PC-9 (cell line): ENCODE data around the gene ZNF197. TPM values are rescaled to one million over a fixed set of nuclear protein-coding genes. Genes with fewer than 3 reads are reported as not detected.

Experiments
- BruUV-seq: library from RNA; stranded (reverse); fragments of 400-500 nt; replicated peaks from 2 replicates; lab custom pipeline; 2021; lab: Mats Ljungman, UMichigan
- CTCF ChIA-PET: fragments of 300-600 bp; sonication (Branson Sonifier 250); formaldehyde crosslinking; loops from one replicate; lab custom pipeline; 2022; ENCODE audit warnings: antibody characterized with exemption; lab: Charles Lee
- POLR2A ChIA-PET: fragments of 300-600 bp; sonication (Branson Sonifier 250); formaldehyde crosslinking; loops from one replicate; lab custom pipeline; 2022; ENCODE audit warnings: antibody characterized with exemption; ENCODE audit not compliant: unreplicated experiment; lab: Charles Lee
- DNase-seq, 2 experiments: peaks; one replicate each; pipeline versions ENCODE4 v3.0.0 to v3.0.0-alpha.2; 2015 to 2022; ENCODE audit warnings: mixed read lengths in 1 of 2
- H2AFZ ChIP-seq: fragments of 200-600 bp; sonication (generic); 2 replicates; pipeline ENCODE4 v1.8.1; 2017; ENCODE audit warnings: antibody characterized with exemption
- H3F3A ChIP-seq: fragments of 200-600 bp; sonication (generic); 2 replicates; pipeline ENCODE4 v1.8.1; 2017; ENCODE audit warnings: antibody characterized with exemption, mild to moderate bottlenecking, low read depth; ENCODE audit not compliant: insufficient read depth
- H3K27ac ChIP-seq: fragments of 200-600 bp; sonication (generic); 2 replicates; pipeline ENCODE4 v1.6.1; 2016; ENCODE audit warnings: mixed run types
- H3K27me3 ChIP-seq: fragments of 200-600 bp; sonication (generic); 2 replicates; pipeline ENCODE4 v1.6.1; 2016; ENCODE audit warnings: low read depth, mixed run types; ENCODE audit not compliant: insufficient read depth
- H3K36me3 ChIP-seq: fragments of 200-600 bp; sonication (generic); 2 replicates; pipeline ENCODE4 v1.6.1; 2016; ENCODE audit warnings: low read depth, mixed run types
- H3K4me1 ChIP-seq: fragments of 200-600 bp; sonication (generic); replicated peaks from 2 replicates; pipeline ENCODE4 v1.6.1; 2016; ENCODE audit warnings: mixed run types; ENCODE audit not compliant: insufficient read depth
- H3K4me2 ChIP-seq: fragments of 200-600 bp; sonication (generic); 2 replicates; pipeline ENCODE4 v1.6.1; 2017; ENCODE audit warnings: mixed run types
- H3K4me3 ChIP-seq: fragments of 200-600 bp; sonication (generic); 2 replicates; pipeline ENCODE4 v1.6.1; 2016; ENCODE audit warnings: mixed run types
- H3K79me2 ChIP-seq: fragments of 200-600 bp; sonication (generic); 2 replicates; pipeline ENCODE4 v1.6.1; 2017; ENCODE audit warnings: low read depth, mixed run types
- H3K9me2 ChIP-seq: fragments of 200-600 bp; sonication (generic); 2 replicates; pipeline ENCODE4 v1.8.1; 2017; ENCODE audit warnings: mild to moderate bottlenecking; ENCODE audit not compliant: insufficient read depth
- H3K9me3 ChIP-seq: fragments of 200-600 bp; sonication (generic); 2 replicates; pipeline ENCODE4 v1.8.1; 2016; ENCODE audit warnings: low read depth; ENCODE audit not compliant: insufficient read depth
- H4K20me1 ChIP-seq: fragments of 200-600 bp; sonication (generic); 2 replicates; pipeline ENCODE4 v1.8.1; 2017; ENCODE audit not compliant: insufficient read depth
- CTCF ChIP-seq: fragments of 200-600 bp; sonication (generic); conservative IDR thresholded peaks from 2 replicates; pipeline ENCODE4 v1.6.1; 2017; ENCODE audit warnings: mixed run types, antibody characterized with exemption, mild to moderate bottlenecking, moderate library complexity
- EZH2 ChIP-seq: fragments of 200-600 bp; sonication (generic); IDR thresholded peaks from 2 replicates; pipeline ENCODE4 v1.8.0; 2017; ENCODE audit warnings: antibody characterized with exemption, low read depth
- intact Hi-C: fragments of 100-400 bp; cut with micrococcal nuclease; formaldehyde crosslinking; loops from one replicate; pipeline ENCODE4 v1.10.0; 2022; ENCODE audit not compliant: unreplicated experiment
- total RNA-seq: library from RNA; stranded (reverse); gene quantifications from 2 replicates; pipeline ENCODE4 v1.2.3, GENCODE V29; 2021

Gene ZNF197
- total RNA-seq, 1 experiment from 2014 or later: 9.5 TPM

GRCh38 chr3:44601749-44602148 is 23.1 kb upstream of the ZNF197 start:
- Histone ChIP-seq H3K27me3 (peaks cover 14% of the 10 kb centered on the region; the same call in 1 of the 2 replicates), H3K36me3 (no peaks in the 10 kb centered on the region), H3K4me3 (no peak overlapping the region), H3K4me1 (no peaks in the 10 kb centered on the region), H2AFZ (no peak overlapping the region), H3K4me2 (no peak overlapping the region), H3F3A (no peaks in the 10 kb centered on the region), H3K9me2 (no peaks in the 10 kb centered on the region), H4K20me1 (no peaks in the 10 kb centered on the region), H3K79me2 (no peaks in the 10 kb centered on the region), H3K9me3 (no peaks in the 10 kb centered on the region), H3K27ac (no peak overlapping the region)
- intact Hi-C loops: no loop called here
- no peak for DNase-seq
- CTCF ChIA-PET: no interaction called here
- BruUV-seq: no TSS peak
- TF ChIP-seq EZH2: no peak
- TF ChIP-seq CTCF: no peak
- POLR2A ChIA-PET: no interaction called here

DNA sequence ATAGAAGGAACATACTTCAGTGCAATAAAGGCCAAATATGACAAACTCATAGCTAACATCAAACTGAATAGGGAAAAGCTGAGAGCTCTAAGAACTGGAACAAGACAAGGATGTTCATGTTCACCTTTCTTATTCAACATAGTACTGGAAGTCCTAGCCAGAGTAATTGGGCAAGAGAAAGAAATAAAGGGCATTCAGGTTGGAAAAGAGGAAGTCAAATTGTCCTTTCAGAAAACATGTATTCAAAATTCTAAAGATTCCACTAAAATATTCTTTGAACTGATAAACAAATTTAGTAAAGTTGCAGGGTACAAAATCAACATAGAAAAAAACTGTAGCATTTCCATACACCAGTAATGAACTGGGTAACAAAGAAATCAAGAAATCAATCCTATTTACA is 12.2 kb upstream of the ZNF197 start:
- Histone ChIP-seq H3K4me1 (no peaks in the 10 kb centered on the region), H3F3A (no peaks in the 10 kb centered on the region), H3K4me2 (no peak overlapping the region), H3K79me2 (no peaks in the 10 kb centered on the region), H2AFZ (no peak overlapping the region), H3K27me3 (peaks cover 17% of the 10 kb centered on the region; the same call in 1 of the 2 replicates), H3K9me2 (no peaks in the 10 kb centered on the region), H3K4me3 (no peak overlapping the region), H4K20me1 (no peaks in the 10 kb centered on the region), H3K27ac (no peak overlapping the region), H3K9me3 (no peaks in the 10 kb centered on the region), H3K36me3 (no peaks in the 10 kb centered on the region)
- BruUV-seq: no TSS peak
- DNase-seq: no peak
- intact Hi-C loops: no loop called here
- no peak for TF ChIP-seq CTCF
- no peak for TF ChIP-seq EZH2
- ChIA-PET POLR2A (no interaction called here), CTCF (no interaction called here)

DNA sequence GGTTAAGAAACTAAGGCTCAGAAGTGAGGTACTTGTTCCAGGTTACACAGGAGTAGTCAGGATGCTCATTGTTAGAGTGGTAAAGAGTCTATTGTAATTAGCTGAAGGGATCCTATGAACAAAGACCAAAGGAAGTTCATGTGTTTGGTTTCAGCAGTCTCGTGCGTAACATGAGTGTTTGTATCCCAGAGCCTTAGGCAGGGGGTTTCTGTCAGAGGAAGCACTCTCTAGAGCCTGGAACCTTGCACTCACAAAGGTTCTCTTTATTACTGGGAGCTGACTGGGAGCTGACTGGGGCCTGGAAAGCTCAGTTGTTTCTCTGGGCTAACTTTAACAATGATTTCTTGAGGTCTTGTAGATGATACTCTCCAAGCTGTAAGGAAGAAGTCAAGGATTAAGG is 3.9 kb downstream of the ZNF197 start:
- no peak for DNase-seq
- Histone ChIP-seq H3K9me3 (peaks cover 6% of the 10 kb centered on the region; the same call in 1 of the 2 replicates), H2AFZ (no peak overlapping the region), H3K4me1 (no peaks in the 10 kb centered on the region; the same call in 1 of the 2 replicates), H3K4me3 (no peak overlapping the region), H3K36me3 (no peaks in the 10 kb centered on the region), H3F3A (no peaks in the 10 kb centered on the region), H4K20me1 (no peaks in the 10 kb centered on the region), H3K27ac (no peak overlapping the region), H3K4me2 (no peak overlapping the region), H3K79me2 (peaks cover 4% of the 10 kb centered on the region), H3K27me3 (no peaks in the 10 kb centered on the region), H3K9me2 (no peaks in the 10 kb centered on the region)
- intact Hi-C loops: loop anchor here (10.0 kb wide), 1 partner anchor 114 kb away; no protein-coding TSS in a partner anchor
- no peak for TF ChIP-seq EZH2
- TF ChIP-seq CTCF: no peak
- BruUV-seq: no TSS peak
- ChIA-PET CTCF (no interaction called here), POLR2A (no interaction called here)
